Coronary artery (tissue), 2 donors: ENCODE measurements around the gene GPR85.

ENCODE experiments used
- DNase-seq: peaks from one replicate; pipeline ENCODE4 v3.0.0-alpha.2; 2017; ENCODE audit warnings: low spot score
- H3K27ac ChIP-seq, 2 donors: fragments of 200-600 bp; sonication (generic); one replicate each; pipeline ENCODE4 v1.5.1; 2016 to 2019
- H3K4me3 ChIP-seq: fragments of 200-600 bp; sonication (generic); 2 replicates; pipeline ENCODE4 v1.5.1; 2016; ENCODE audit warnings: mild to moderate bottlenecking, moderate library complexity
- TF ChIP-seq, protein P1 (sequence below): fragments of 200-600 bp; sonication (generic); IDR thresholded peaks from one replicate; pipeline ENCODE4 v1.5.1; 2019; ENCODE audit warnings: antibody characterized with exemption

GPR85 gene, protein sequence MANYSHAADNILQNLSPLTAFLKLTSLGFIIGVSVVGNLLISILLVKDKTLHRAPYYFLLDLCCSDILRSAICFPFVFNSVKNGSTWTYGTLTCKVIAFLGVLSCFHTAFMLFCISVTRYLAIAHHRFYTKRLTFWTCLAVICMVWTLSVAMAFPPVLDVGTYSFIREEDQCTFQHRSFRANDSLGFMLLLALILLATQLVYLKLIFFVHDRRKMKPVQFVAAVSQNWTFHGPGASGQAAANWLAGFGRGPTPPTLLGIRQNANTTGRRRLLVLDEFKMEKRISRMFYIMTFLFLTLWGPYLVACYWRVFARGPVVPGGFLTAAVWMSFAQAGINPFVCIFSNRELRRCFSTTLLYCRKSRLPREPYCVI

DNA sequence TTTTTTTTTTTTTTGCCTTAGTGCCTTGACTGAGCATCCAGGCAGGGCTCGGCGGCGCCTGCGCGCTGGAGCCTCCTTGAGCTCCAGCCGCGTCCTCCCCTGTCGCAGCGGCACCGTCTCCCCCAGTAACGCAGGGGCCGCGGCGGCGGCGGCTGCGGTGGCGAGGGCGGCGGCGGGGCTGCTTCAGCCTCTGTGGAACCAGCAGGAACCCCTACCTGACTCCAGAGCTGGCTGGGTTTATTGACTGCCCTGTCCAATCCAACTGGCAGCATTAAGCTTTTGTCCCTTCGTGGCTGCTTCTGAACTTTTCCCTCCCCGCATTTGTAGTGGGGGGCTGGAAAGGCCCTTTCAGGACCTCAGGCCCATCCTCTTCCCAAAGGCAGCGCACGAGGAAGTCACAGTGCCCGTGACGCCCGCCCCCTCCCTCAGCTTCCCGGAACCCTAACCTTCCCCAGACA lies at the start of gene GPR85:
Gene GPR85, minus strand, starts transcription at position 397 of the 458 bp plus-strand sequence. CDS start 2,106 bp downstream, outside the sequence.
- Histone ChIP-seq H3K27ac (no peak within 1 kb of the TSS), H3K4me3 (peak within 1 kb of the TSS; percentile 73)
- DNase-seq: no peak
- TF ChIP-seq, protein P1, sequence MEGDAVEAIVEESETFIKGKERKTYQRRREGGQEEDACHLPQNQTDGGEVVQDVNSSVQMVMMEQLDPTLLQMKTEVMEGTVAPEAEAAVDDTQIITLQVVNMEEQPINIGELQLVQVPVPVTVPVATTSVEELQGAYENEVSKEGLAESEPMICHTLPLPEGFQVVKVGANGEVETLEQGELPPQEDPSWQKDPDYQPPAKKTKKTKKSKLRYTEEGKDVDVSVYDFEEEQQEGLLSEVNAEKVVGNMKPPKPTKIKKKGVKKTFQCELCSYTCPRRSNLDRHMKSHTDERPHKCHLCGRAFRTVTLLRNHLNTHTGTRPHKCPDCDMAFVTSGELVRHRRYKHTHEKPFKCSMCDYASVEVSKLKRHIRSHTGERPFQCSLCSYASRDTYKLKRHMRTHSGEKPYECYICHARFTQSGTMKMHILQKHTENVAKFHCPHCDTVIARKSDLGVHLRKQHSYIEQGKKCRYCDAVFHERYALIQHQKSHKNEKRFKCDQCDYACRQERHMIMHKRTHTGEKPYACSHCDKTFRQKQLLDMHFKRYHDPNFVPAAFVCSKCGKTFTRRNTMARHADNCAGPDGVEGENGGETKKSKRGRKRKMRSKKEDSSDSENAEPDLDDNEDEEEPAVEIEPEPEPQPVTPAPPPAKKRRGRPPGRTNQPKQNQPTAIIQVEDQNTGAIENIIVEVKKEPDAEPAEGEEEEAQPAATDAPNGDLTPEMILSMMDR: no peak

DNA sequence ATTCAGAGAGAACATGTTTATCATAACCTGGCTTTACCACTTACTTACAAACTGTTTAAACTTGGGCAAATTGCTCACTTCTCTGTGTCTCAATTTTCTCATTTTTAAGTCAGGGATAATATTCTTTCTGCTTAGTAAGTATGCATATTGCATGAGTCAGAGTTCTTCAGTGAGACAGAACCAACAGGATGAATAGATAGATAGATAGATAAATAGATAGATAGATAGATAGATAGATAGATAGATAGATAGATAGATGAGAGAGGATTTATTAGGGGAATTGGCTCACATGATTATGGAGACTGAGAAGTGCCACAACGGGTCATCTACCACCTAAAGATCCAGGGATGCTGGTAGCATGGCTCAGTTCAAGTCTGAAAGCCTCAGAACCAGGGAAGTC lies 47.4 kb upstream of the GPR85 start:
- Histone ChIP-seq H3K4me3 (no peak overlapping the region), H3K27ac (no peak overlapping the region)
- TF ChIP-seq, protein P1: no peak
- DNase-seq: no peak

DNA sequence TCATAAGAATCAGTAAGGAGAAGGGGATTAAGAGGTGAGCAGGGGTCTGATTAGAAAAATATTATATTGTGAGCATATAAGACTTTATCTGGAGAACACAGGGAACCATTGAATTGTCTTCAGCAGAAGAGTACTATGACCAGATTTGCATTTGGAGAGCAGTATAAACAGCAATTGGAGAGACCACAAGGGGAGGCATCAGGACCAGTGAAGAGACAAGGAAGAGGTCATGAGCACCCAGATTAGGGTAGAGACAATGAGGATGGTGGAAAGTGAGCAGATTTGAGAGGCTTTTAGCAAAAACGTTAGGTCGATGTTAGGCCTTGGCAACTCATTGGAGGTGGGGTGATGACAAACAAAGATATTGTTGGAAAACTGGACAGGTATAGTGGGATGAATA lies 44.7 kb upstream of the GPR85 start:
- TF ChIP-seq, protein P1: no peak
- DNase-seq: no peak
- H3K27ac ChIP-seq: no peak overlapping the region
- no peak overlapping the region for H3K4me3 ChIP-seq

DNA sequence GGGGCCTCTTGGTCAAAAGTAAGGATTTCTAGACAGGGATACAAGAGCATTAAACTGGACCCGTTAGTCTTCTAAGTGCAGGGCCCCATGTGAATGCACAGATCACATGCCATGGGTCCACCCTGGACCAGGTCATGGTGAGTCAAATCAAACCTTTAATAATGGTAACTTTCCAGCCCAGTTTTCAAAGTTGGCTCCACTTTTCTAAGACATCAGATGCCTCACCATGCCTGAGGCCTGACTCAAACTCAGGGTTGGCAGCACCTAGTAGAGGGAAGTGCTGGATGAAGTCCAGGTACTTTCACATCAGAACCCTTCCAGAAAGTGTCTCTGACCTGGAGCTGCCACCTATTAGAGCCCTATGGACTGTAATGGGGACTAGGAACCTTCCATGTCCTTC lies 41.4 kb upstream of the GPR85 start:
- no peak for DNase-seq
- Histone ChIP-seq H3K4me3 (no peak overlapping the region), H3K27ac (no peak overlapping the region)
- TF ChIP-seq, protein P1: no peak

DNA sequence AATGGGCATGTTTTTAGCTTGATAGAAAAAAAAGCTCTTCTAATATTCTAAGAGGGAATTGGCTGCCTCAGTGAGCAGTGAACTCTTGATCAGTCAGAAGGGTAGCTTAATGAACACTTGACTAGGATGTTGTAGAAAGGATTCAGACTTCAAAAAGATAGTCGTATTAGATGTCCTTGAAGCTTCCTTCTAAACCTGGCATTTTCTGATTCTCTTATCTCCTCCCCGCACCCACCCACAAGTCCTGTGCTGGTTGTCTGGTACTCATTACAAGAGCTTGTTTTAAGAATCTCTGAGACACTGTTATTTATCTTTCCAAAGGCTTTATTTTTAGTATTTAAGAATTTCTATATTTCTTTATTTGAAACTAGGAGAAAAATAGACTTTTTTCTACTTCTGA lies 39.1 kb upstream of the GPR85 start:
- Histone ChIP-seq H3K4me3 (no peak overlapping the region), H3K27ac (no peak overlapping the region)
- TF ChIP-seq, protein P1: no peak
- DNase-seq: no peak

DNA sequence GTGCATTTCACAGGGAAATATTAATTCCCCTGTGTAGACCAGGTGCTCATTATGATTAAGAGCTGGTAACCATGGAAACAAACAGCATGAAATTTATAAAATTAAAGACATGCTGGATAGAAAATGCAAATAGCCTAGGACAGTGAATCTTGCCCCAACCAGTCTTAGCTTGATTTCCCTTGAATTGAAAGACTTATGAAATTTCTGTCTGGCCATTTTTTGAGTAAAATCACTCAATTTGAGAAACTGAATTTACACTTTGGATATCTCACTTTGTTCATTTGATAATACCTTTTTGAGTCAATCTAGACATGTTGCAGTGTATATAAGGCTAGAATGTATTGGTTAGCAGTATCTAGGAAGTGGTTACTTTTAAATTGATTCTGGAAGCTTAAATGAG lies 36.1 kb upstream of the GPR85 start:
- Histone ChIP-seq H3K4me3 (no peak overlapping the region), H3K27ac (no peak overlapping the region)
- TF ChIP-seq, protein P1: no peak
- DNase-seq: no peak

DNA sequence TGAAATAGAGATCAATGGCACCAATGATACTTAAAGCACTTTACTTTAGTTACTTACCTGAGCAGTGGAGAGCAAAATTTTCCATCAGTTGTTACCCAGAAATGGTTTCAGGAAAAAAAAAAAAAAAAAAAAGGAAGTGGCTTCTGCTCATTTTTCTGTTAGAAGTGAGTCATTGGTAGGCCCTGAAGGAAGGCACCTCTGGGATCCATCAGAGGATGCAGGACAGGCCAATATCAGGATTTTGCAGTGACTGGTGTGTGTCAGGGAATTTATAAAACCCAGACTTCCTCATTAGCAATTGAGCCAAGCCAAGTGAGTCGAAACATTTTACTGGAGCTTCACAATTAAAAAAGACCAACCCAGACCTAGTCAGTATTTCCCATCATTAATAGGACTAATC lies 34.0 kb upstream of the GPR85 start:
- H3K27ac ChIP-seq: no peak overlapping the region
- TF ChIP-seq, protein P1: no peak

More for the DNA sequence above, 34.0 kb upstream of the GPR85 start:
- no peak overlapping the region for H3K4me3 ChIP-seq
- DNase-seq: no peak
